Glutamatergic neuron (in vitro differentiated cells): ENCODE measurements around the gene KLHL30. TPM values are rescaled to one million over a fixed set of nuclear protein-coding genes. Genes with fewer than 3 reads are reported as not detected.
A peak's percentile ranks its signal among the peaks of the same experiment; 100 is the strongest.
"Not testable (repeated sequence)": the region's sequence is repeated elsewhere in the genome, so short reads cannot be mapped to it uniquely, and the experiment has no call there.

Experiments
- DNase-seq: peaks from one replicate; pipeline ENCODE4 v3.0.0; 2022
- H3K27ac Mint-ChIP-seq: one replicate; pipeline ENCODE4 v1.8.0; 2020; ENCODE audit warnings: mild to moderate bottlenecking, mixed read lengths, inconsistent platforms; ENCODE audit not compliant: unreplicated experiment
- H3K27me3 Mint-ChIP-seq: one replicate; pipeline ENCODE4 v1.8.0; 2020; ENCODE audit warnings: mild to moderate bottlenecking, moderate library complexity, mixed read lengths, inconsistent platforms; ENCODE audit not compliant: unreplicated experiment
- H3K36me3 Mint-ChIP-seq: one replicate; pipeline ENCODE4 v1.8.0; 2020; ENCODE audit warnings: mild to moderate bottlenecking, mixed read lengths, inconsistent platforms; ENCODE audit not compliant: unreplicated experiment
- H3K4me1 Mint-ChIP-seq: one replicate; pipeline ENCODE4 v1.8.0; 2020; ENCODE audit warnings: mild to moderate bottlenecking, low read depth, mixed read lengths, inconsistent platforms; ENCODE audit not compliant: unreplicated experiment
- H3K4me3 Mint-ChIP-seq: one replicate; pipeline ENCODE4 v1.8.0; 2020; ENCODE audit warnings: mild to moderate bottlenecking, mixed read lengths, inconsistent platforms; ENCODE audit not compliant: unreplicated experiment
- H3K9me3 Mint-ChIP-seq: one replicate; pipeline ENCODE4 v1.8.0; 2020; ENCODE audit warnings: mild to moderate bottlenecking, moderate library complexity, mixed read lengths, inconsistent platforms; ENCODE audit not compliant: unreplicated experiment
- total RNA-seq: library from RNA; stranded (reverse); fragmentation: NEBNext Ultra II Directional; extraction: Animal tissue kit (Norgen Biotek cat#: 25700); gene quantifications from one replicate; pipeline ENCODE4 v1.2.1, GENCODE V29; 2021; ENCODE audit not compliant: unreplicated experiment
- TF ChIP-seq, protein P1 (sequence below): fragments of 200-600 bp; sonication (generic); IDR thresholded peaks from one replicate; pipeline ENCODE4 v1.5.0; 2021; ENCODE audit not compliant: partially characterized antibody, unreplicated experiment

The KLHL30 gene
- total RNA-seq, 1 donor from 2014 or later: 3.5 TPM

DNA sequence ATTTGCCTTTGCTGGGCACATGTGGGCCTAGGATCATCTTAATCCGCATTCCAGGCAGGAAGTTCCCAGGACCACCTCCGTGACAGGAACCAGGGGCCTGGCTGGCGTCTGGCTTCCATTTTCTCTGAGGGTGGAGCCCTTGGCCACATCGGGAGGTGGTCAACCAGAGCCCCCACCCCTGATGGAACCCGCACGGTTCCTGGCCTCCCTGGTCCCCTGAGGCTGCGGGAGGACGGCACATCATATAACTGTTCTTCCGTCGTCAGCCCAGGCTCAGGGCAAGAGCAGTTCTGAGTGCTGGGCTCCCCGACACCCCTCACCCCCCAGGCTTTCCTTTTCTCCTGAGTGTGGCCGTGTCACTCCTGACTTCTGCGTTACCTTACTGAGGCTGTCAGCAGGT lies 24.9 kb upstream of the KLHL30 start:
- TF ChIP-seq, protein P1, sequence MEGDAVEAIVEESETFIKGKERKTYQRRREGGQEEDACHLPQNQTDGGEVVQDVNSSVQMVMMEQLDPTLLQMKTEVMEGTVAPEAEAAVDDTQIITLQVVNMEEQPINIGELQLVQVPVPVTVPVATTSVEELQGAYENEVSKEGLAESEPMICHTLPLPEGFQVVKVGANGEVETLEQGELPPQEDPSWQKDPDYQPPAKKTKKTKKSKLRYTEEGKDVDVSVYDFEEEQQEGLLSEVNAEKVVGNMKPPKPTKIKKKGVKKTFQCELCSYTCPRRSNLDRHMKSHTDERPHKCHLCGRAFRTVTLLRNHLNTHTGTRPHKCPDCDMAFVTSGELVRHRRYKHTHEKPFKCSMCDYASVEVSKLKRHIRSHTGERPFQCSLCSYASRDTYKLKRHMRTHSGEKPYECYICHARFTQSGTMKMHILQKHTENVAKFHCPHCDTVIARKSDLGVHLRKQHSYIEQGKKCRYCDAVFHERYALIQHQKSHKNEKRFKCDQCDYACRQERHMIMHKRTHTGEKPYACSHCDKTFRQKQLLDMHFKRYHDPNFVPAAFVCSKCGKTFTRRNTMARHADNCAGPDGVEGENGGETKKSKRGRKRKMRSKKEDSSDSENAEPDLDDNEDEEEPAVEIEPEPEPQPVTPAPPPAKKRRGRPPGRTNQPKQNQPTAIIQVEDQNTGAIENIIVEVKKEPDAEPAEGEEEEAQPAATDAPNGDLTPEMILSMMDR: no peak
- DNase-seq: no peak
- H3K4me3 Mint-ChIP-seq: no peak overlapping the region
- peaks cover 2% of the 10 kb centered on the region for H3K4me1 Mint-ChIP-seq
- no peak overlapping the region for H3K27ac Mint-ChIP-seq
- peaks cover 14% of the 10 kb centered on the region for H3K27me3 Mint-ChIP-seq
- peaks cover 19% of the 10 kb centered on the region for H3K9me3 Mint-ChIP-seq
- H3K36me3 Mint-ChIP-seq: peaks cover 10% of the 10 kb centered on the region

DNA sequence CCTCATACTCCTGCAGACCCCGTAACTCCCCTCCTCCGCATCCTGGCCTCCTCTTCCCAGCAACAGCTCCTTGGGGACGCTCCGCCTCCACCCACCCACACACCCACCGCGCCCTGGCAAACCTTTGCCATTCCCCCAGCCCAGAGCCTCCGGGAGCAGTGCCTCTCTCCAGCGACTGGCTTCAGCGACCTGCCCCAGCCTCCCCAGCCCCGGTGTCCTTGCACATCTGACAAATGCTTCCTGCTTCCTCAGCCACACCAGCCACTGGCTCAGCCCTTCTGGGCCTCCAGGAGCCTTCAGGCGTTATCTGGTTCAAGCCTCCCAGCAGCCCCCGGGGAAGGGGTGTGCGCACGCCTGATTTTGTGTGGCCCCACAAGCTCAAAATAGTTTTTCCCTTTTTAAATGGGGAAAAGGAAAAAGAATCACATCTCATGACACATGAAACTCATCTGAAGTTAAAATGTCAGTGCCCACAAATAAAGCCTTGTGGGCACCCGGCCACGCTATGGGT lies 24.1 kb upstream of the KLHL30 start:
- DNase-seq: peak; percentile 14
- peaks cover 16% of the 10 kb centered on the region for H3K9me3 Mint-ChIP-seq
- peaks cover 11% of the 10 kb centered on the region for H3K27me3 Mint-ChIP-seq
- no peak overlapping the region for H3K27ac Mint-ChIP-seq
- TF ChIP-seq, protein P1: no peak
- H3K36me3 Mint-ChIP-seq: peaks cover 10% of the 10 kb centered on the region
- no peak overlapping the region for H3K4me3 Mint-ChIP-seq
- peaks cover 2% of the 10 kb centered on the region for H3K4me1 Mint-ChIP-seq

DNA sequence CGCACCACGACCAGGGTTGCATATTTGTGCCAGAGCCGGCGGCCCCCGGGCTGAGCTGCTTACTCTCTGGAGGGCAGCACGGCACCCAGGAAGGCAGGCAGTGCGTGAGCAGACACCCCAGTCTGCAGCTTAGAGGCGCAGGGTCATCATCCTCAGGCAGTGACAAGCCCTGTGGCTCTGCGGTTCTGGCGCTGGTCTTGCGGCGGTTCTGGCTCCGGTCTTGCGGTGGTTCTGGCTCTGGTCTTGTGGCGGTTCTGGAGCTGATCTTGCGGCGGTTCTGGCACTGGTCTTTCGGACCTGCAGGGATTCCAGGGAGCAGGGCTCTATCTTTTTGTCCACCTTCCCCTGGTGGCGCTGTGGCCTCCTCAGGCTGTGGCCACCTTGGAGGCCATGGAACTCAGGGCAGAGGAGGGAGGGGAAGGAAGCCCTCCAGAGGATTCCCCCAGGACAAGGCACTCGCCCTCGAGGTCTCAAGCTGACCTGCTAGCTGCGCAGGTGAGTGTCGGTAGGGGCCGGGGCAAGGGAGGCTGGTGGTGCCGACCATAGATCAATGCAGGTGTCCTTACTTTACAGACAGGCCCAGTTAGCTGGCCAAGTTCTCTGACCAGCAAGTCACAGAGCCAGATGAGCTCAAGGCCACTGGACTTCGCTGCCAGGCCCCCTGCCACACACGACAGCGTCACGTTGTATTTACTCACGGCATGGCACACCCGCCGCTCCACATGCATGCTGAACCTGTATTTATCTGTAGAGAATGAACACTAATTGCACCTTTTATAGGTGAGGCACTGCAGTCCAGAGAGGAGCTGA lies 23.4 kb upstream of the KLHL30 start:
- Mint-ChIP-seq H3K27me3 (peaks cover 9% of the 10 kb centered on the region), H3K27ac (no peak overlapping the region), H3K4me3 (no peak overlapping the region), H3K4me1 (peaks cover 2% of the 10 kb centered on the region), H3K36me3 (peaks cover 10% of the 10 kb centered on the region), H3K9me3 (peaks cover 13% of the 10 kb centered on the region)
- DNase-seq: peak; percentile 8
- TF ChIP-seq, protein P1: no peak

DNA sequence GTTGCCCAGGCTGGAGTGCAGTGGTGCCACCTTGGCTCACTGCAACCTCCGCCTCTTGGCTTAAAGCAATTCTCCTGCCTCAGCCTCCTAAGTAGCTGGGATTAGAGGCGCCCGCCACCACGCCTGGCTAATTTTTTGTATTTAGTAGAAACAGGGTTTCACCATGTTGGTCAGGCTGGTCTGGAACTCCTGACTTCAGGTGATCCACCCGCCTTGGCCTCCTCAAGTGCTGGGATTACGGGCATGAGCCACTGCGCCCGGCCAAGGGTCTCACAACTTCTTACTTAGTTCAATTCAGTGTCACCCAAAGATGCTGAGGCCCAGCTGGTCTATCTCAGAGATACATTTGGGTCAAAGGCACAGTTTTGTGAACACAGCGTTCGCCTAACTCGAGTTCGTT lies 22.8 kb upstream of the KLHL30 start:
- H3K27me3 Mint-ChIP-seq, H3K4me1 Mint-ChIP-seq, H3K27ac Mint-ChIP-seq, H3K9me3 Mint-ChIP-seq, H3K4me3 Mint-ChIP-seq, H3K36me3 Mint-ChIP-seq, DNase-seq: not testable (repeated sequence)

DNA sequence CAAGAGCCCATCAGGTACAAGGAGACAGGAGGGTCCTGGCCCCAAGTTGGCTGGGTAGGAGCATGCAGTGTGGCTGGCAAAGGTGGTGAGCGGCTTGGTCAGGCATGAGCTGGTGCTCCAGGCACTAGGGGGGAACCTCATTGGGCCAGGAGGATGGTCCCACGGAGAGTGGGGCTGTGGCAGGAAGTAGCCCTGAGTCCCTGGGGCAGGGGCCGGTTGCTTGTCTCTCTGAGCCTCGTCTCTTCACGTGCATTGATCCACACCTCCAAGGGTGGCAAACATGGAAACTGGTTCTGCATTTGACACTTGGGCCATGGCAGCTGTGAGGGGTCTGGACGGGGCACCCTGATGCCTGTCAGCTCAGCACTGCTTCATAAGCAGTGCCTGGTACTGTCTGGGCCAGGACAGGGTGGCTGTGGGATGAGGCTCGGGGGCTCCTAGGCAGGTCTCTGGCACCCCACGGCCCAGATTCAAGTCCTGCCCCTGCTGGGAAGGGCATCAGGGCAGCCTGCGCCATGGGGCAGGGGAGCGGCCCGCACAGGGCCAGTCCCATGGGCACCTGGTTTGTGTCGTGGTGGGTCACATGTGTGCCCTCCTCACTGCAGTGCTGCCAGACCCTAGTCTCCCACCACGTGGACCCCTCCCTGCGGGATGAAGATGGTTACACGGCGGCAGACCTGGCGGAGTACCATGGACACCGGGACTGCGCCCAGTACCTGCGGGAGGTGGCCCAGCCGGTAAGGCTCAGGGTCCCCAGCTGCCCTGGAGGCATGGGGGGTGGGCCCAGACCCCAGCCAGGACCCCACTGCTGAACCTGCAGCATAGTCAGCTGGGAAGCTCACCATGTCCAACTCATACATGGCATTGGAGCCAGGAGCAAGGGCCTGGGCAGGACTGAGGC lies 21.9 kb upstream of the KLHL30 start:
- Mint-ChIP-seq H3K27ac (no peak overlapping the region), H3K27me3 (peaks cover 9% of the 10 kb centered on the region), H3K4me1 (peaks cover 2% of the 10 kb centered on the region), H3K9me3 (peaks cover 5% of the 10 kb centered on the region), H3K4me3 (no peak overlapping the region), H3K36me3 (peaks cover 10% of the 10 kb centered on the region)
- TF ChIP-seq, protein P1: no peak
- DNase-seq: peak; percentile 7
